Activated B cell treated with CpG ODN at 0.5 μM for 24 hours (primary cell): ENCODE measurements around the gene SEPTIN5. TPM values are rescaled to one million over a fixed set of nuclear protein-coding genes. Genes with fewer than 3 reads are reported as not detected.

Experiments used
- ATAC-seq: fragments of 200-7000 bp; cut with Tn5 transposase; one replicate; pipeline ENCODE4 v1.10.0; 2021; ENCODE audit warnings: low read depth, mild to moderate bottlenecking, moderate library complexity
- CTCF ChIA-PET: fragments of 350-600 bp; sonication (Branson Sonifier 250); formaldehyde crosslinking; loops from one replicate; lab custom pipeline; 2021; ENCODE audit warnings: antibody characterized with exemption; lab: Charles Lee
- POLR2A ChIA-PET: fragments of 350-600 bp; sonication (Branson Sonifier 250); formaldehyde crosslinking; loops from one replicate; lab custom pipeline; 2021; ENCODE audit warnings: antibody characterized with exemption; lab: Charles Lee
- DNase-seq: peaks from one replicate; pipeline ENCODE4 v3.0.0; 2022
- H3K27ac Mint-ChIP-seq: one replicate; pipeline ENCODE4 v1.8.0; 2020; ENCODE audit warnings: mixed read lengths
- H3K27me3 Mint-ChIP-seq: one replicate; pipeline ENCODE4 v1.8.0; 2021; ENCODE audit warnings: mixed read lengths
- H3K36me3 Mint-ChIP-seq: one replicate; pipeline ENCODE4 v1.8.0; 2021; ENCODE audit warnings: low read depth, mixed read lengths
- H3K4me1 Mint-ChIP-seq: one replicate; pipeline ENCODE4 v1.8.0; 2021; ENCODE audit warnings: mixed read lengths
- H3K4me3 Mint-ChIP-seq: one replicate; pipeline ENCODE4 v1.8.0; 2020; ENCODE audit warnings: mild to moderate bottlenecking, mixed read lengths
- H3K9me3 Mint-ChIP-seq: one replicate; pipeline ENCODE4 v1.8.0; 2020; ENCODE audit warnings: mixed read lengths
- CTCF ChIP-seq: fragments of 200-600 bp; IDR thresholded peaks from one replicate; pipeline ENCODE4 v1.8.0; 2022; ENCODE audit warnings: antibody characterized with exemption, mild to moderate bottlenecking
- intact Hi-C: fragments of 100-400 bp; cut with micrococcal nuclease; formaldehyde crosslinking; loops from one replicate; pipeline ENCODE4 v1.15.1; 2024
- total RNA-seq: library from RNA; stranded (reverse); gene quantifications from 2 replicates; pipeline ENCODE4 v1.2.3, GENCODE V29; 2022

Gene SEPTIN5
- total RNA-seq, 1 donor from 2014 or later: not detected

GRCh38 chr22:19753996-19754700 is 39.8 kb downstream of the SEPTIN5 start:
- POLR2A ChIA-PET: no interaction called here
- Mint-ChIP-seq H3K27me3 (peaks cover 38% of the 10 kb centered on the region), H3K9me3 (no peaks in the 10 kb centered on the region), H3K27ac (no peak overlapping the region), H3K36me3 (no peaks in the 10 kb centered on the region), H3K4me1 (peaks cover 19% of the 10 kb centered on the region), H3K4me3 (no peak overlapping the region)
- DNase-seq: no peak
- CTCF ChIA-PET: interaction anchor here (1.5 kb wide), 1 partner anchor 195 kb away, joined by 4 read pairs; no protein-coding TSS in a partner anchor
- no peak for ATAC-seq
- intact Hi-C loops: no loop called here
- TF ChIP-seq CTCF: no peak

GRCh38 chr22:19754701-19755144 is 40.4 kb downstream of the SEPTIN5 start:
- intact Hi-C loops: loop anchor here (5.0 kb wide), 1 partner anchor 103 kb away; no protein-coding TSS in a partner anchor
- no peak overlapping the region for H3K27ac Mint-ChIP-seq
- H3K36me3 Mint-ChIP-seq: no peaks in the 10 kb centered on the region
- DNase-seq: no peak
- H3K27me3 Mint-ChIP-seq: peaks cover 42% of the 10 kb centered on the region
- H3K4me1 Mint-ChIP-seq: peaks cover 22% of the 10 kb centered on the region
- no peak for ATAC-seq
- no peaks in the 10 kb centered on the region for H3K9me3 Mint-ChIP-seq
- TF ChIP-seq CTCF: no peak
- ChIA-PET POLR2A (no interaction called here), CTCF (no interaction called here)
- H3K4me3 Mint-ChIP-seq: no peak overlapping the region

- DNase-seq (no peak), ATAC-seq (no peak)
- H3K27ac Mint-ChIP-seq: no peak overlapping the region
- CTCF ChIA-PET: interaction anchor here (2.1 kb wide), 1 partner anchor 155 kb away, joined by 10 read pairs; no protein-coding TSS in a partner anchor
- no peaks in the 10 kb centered on the region for H3K36me3 Mint-ChIP-seq
- intact Hi-C loops: loop anchor here (5.0 kb wide), 1 partner anchor 102 kb away; no protein-coding TSS in a partner anchor
- no peaks in the 10 kb centered on the region for H3K9me3 Mint-ChIP-seq
- peaks cover 47% of the 10 kb centered on the region for H3K27me3 Mint-ChIP-seq
- POLR2A ChIA-PET: no interaction called here
- H3K4me3 Mint-ChIP-seq: no peak overlapping the region
- H3K4me1 Mint-ChIP-seq: peaks cover 27% of the 10 kb centered on the region
- TF ChIP-seq CTCF: no peak
Measured at GRCh38 chr22:19755145-19755710, 40.9 kb downstream of the SEPTIN5 start.

- intact Hi-C loops: loop anchor here (1.0 to 5.0 kb wide), 3 partner anchors 25 to 154 kb away; no protein-coding TSS in a partner anchor
- ATAC-seq: no peak
- POLR2A ChIA-PET: interaction anchor here (1.2 kb wide), 1 partner anchor 25 kb away, joined by 3 read pairs; no protein-coding TSS in a partner anchor
- DNase-seq: no peak
- Mint-ChIP-seq H3K36me3 (no peaks in the 10 kb centered on the region), H3K9me3 (no peaks in the 10 kb centered on the region), H3K4me3 (peak overlapping the region; percentile 65), H3K27ac (no peak overlapping the region), H3K27me3 (peaks cover 48% of the 10 kb centered on the region), H3K4me1 (peaks cover 28% of the 10 kb centered on the region)
- no peak for TF ChIP-seq CTCF
- CTCF ChIA-PET: interaction anchor here (1.0 to 2.1 kb wide), 4 partner anchors 17 to 155 kb away, joined by 3 to 10 read pairs (median 6); no protein-coding TSS in a partner anchor
Measured at GRCh38 chr22:19755722-19756287, 41.5 kb downstream of the SEPTIN5 start.
